ENCODE measurements around the gene RHBG. TPM values are rescaled to one million over a fixed set of nuclear protein-coding genes. Genes with fewer than 3 reads are reported as not detected.
A peak's percentile ranks its signal among the peaks of the same experiment; 100 is the strongest.
"Not testable (repeated sequence)": the region's sequence is repeated elsewhere in the genome, so short reads cannot be mapped to it uniquely, and the experiment has no call there.

Gene RHBG
- 0.22 TPM for polyA plus RNA-seq (ENCODE audit: insufficient read length)

- DNase-seq = no peak
Measured at GRCh38 chr1:156368889-156369684, at the start of gene RHBG. RHBG (plus strand) TSS chr1:156369211; CDS start chr1:156369250, 39 bp downstream.

- peak; percentile 8 for DNase-seq
Measured at GRCh38 chr1:156319664-156320063, 49.3 kb upstream of the RHBG start.

GRCh38 chr1:156320560-156320959 is 48.5 kb upstream of the RHBG start:
- DNase-seq = no peak

GRCh38 chr1:156323179-156323578 is 45.8 kb upstream of the RHBG start:
- not testable (repeated sequence) for DNase-seq

- DNase-seq = no peak
Measured at GRCh38 chr1:156336242-156336641, 32.8 kb upstream of the RHBG start.

- DNase-seq = no peak
Measured at GRCh38 chr1:156337052-156337887, 31.7 kb upstream of the RHBG start.

- DNase-seq = no peak
Measured at GRCh38 chr1:156337888-156338179, 31.2 kb upstream of the RHBG start.

GRCh38 chr1:156338180-156338976 is 30.6 kb upstream of the RHBG start, which contains the start of the genes CCT3 and TSACC:
CCT3 (minus strand) TSS chr1:156338292; CDS start chr1:156338184, 108 bp downstream.
TSACC (plus strand) TSS chr1:156338526; CDS start chr1:156339758, 1,232 bp downstream.
- DNase-seq = peak; percentile 100

- DNase-seq = no peak
Measured at GRCh38 chr1:156342166-156342955, 26.6 kb upstream of the RHBG start.

GRCh38 chr1:156344409-156344808 is 24.6 kb upstream of the RHBG start:
- no peak for DNase-seq

GRCh38 chr1:156346035-156346434 is 23.0 kb upstream of the RHBG start:
- DNase-seq = not testable (repeated sequence)

GRCh38 chr1:156346636-156347035 is 22.4 kb upstream of the RHBG start:
- DNase-seq = no peak

- DNase-seq = no peak
Measured at GRCh38 chr1:156347331-156347730, 21.7 kb upstream of the RHBG start.

- not testable (repeated sequence) for DNase-seq
Measured at GRCh38 chr1:156352481-156352880, 16.5 kb upstream of the RHBG start.

GRCh38 chr1:156356262-156356874 is 12.6 kb upstream of the RHBG start:
- DNase-seq = no peak

GRCh38 chr1:156356875-156357534 is 12.0 kb upstream of the RHBG start:
- peak; percentile 31 for DNase-seq

- no peak for DNase-seq
Measured at GRCh38 chr1:156357977-156358376, 11.0 kb upstream of the RHBG start.

- DNase-seq = no peak
Measured at GRCh38 chr1:156358641-156359040, 10.4 kb upstream of the RHBG start.

GRCh38 chr1:156359249-156359648 is 9.8 kb upstream of the RHBG start:
- DNase-seq = no peak

- no peak for DNase-seq
Measured at GRCh38 chr1:156359973-156360372, 9.0 kb upstream of the RHBG start.

- DNase-seq = no peak
Measured at GRCh38 chr1:156360534-156360933, 8.5 kb upstream of the RHBG start.

Measured in hindlimb muscle (tissue), 1 donor.